ENCODE results near the gene ANO1. TPM values are rescaled to one million over a fixed set of nuclear protein-coding genes. Genes with fewer than 3 reads are reported as not detected.
A peak's percentile ranks its signal among the peaks of the same experiment; 100 is the strongest.

The ANO1 gene
- total RNA-seq, 1 donor from 2014 or later, result not detected

GRCh38 chr11:70061734-70062133 lies 16.4 kb upstream of the ANO1 start:
- no peak for DNase-seq (ENCODE audit: extremely low spot score, unreplicated experiment)
- Mint-ChIP-seq H3K27me3 (ENCODE audit: unreplicated experiment) (peaks cover 49% of the 10 kb centered on the region), H3K27ac (ENCODE audit: unreplicated experiment) (no peak overlapping the region), H3K36me3 (ENCODE audit: unreplicated experiment) (no peaks in the 10 kb centered on the region), H3K4me1 (ENCODE audit: unreplicated experiment) (no peaks in the 10 kb centered on the region), H3K9me3 (ENCODE audit: unreplicated experiment) (no peaks in the 10 kb centered on the region), H3K4me3 (ENCODE audit: unreplicated experiment) (no peak overlapping the region)
- no peak for TF ChIP-seq CTCF (IDR thresholded peaks at IDR 0.05)

GRCh38 chr11:70063121-70063520 lies 15.0 kb upstream of the ANO1 start:
- Mint-ChIP-seq H3K4me3 (ENCODE audit: unreplicated experiment) (no peak overlapping the region), H3K4me1 (ENCODE audit: unreplicated experiment) (peaks cover 6% of the 10 kb centered on the region), H3K27me3 (ENCODE audit: unreplicated experiment) (peaks cover 47% of the 10 kb centered on the region), H3K9me3 (ENCODE audit: unreplicated experiment) (no peaks in the 10 kb centered on the region), H3K27ac (ENCODE audit: unreplicated experiment) (no peak overlapping the region), H3K36me3 (ENCODE audit: unreplicated experiment) (no peaks in the 10 kb centered on the region)
- no peak for TF ChIP-seq CTCF (IDR thresholded peaks at IDR 0.05)
- DNase-seq (ENCODE audit: extremely low spot score, unreplicated experiment), result no peak

DNA sequence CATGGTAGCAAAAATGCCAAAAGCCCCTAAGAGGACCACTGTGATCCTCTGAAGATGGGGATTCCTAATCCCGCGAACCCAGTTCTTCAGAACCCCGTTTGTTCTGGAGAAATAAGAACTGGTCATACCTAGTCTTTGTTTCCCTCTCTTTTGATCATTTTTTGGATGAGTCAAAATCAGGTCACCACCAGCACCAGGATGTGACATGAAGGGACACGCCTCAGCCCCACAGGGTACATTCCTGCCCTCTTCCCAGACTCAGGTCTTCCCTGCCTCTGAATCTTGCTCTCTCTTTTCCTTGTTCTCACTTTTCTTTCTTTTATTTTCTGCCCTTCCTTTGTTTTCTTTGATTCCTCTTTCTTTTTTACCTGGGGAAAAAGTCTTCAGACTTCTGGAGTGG lies 14.6 kb upstream of the ANO1 start:
- Mint-ChIP-seq H3K4me1 (ENCODE audit: unreplicated experiment) (peaks cover 8% of the 10 kb centered on the region), H3K36me3 (ENCODE audit: unreplicated experiment) (no peaks in the 10 kb centered on the region), H3K4me3 (ENCODE audit: unreplicated experiment) (no peak overlapping the region), H3K27ac (ENCODE audit: unreplicated experiment) (no peak overlapping the region), H3K27me3 (ENCODE audit: unreplicated experiment) (peaks cover 52% of the 10 kb centered on the region), H3K9me3 (ENCODE audit: unreplicated experiment) (no peaks in the 10 kb centered on the region)
- no peak for TF ChIP-seq CTCF (IDR thresholded peaks at IDR 0.05)
- peak; percentile 40 for DNase-seq (ENCODE audit: extremely low spot score, unreplicated experiment)

- no peak overlapping the region for H3K27ac Mint-ChIP-seq (ENCODE audit: unreplicated experiment)
- H3K4me1 Mint-ChIP-seq (ENCODE audit: unreplicated experiment), result peaks cover 8% of the 10 kb centered on the region
- peak; percentile 65 for DNase-seq (ENCODE audit: extremely low spot score, unreplicated experiment)
- TF ChIP-seq CTCF (IDR thresholded peaks at IDR 0.05), result no peak
- peaks cover 56% of the 10 kb centered on the region for H3K27me3 Mint-ChIP-seq (ENCODE audit: unreplicated experiment)
- H3K4me3 Mint-ChIP-seq (ENCODE audit: unreplicated experiment), result no peak overlapping the region
- H3K9me3 Mint-ChIP-seq (ENCODE audit: unreplicated experiment), result no peaks in the 10 kb centered on the region
- no peaks in the 10 kb centered on the region for H3K36me3 Mint-ChIP-seq (ENCODE audit: unreplicated experiment)
Observed at GRCh38 chr11:70064008-70064725, 13.9 kb upstream of the ANO1 start.

GRCh38 chr11:70064726-70065317 lies 13.3 kb upstream of the ANO1 start:
- DNase-seq (ENCODE audit: extremely low spot score, unreplicated experiment), result peak; percentile 44
- Mint-ChIP-seq H3K36me3 (ENCODE audit: unreplicated experiment) (no peaks in the 10 kb centered on the region), H3K27ac (ENCODE audit: unreplicated experiment) (no peak overlapping the region), H3K9me3 (ENCODE audit: unreplicated experiment) (no peaks in the 10 kb centered on the region), H3K4me1 (ENCODE audit: unreplicated experiment) (peaks cover 8% of the 10 kb centered on the region), H3K27me3 (ENCODE audit: unreplicated experiment) (peaks cover 63% of the 10 kb centered on the region), H3K4me3 (ENCODE audit: unreplicated experiment) (no peak overlapping the region)
- no peak for TF ChIP-seq CTCF (IDR thresholded peaks at IDR 0.05)

All from osteocyte (in vitro differentiated cells).